ENCODE data around the gene WIPI1. TPM values are rescaled to one million over a fixed set of nuclear protein-coding genes. Genes with fewer than 3 reads are reported as not detected.

The WIPI1 gene
- total RNA-seq, 1 experiment from 2014 or later, result 32.8 TPM

DNA sequence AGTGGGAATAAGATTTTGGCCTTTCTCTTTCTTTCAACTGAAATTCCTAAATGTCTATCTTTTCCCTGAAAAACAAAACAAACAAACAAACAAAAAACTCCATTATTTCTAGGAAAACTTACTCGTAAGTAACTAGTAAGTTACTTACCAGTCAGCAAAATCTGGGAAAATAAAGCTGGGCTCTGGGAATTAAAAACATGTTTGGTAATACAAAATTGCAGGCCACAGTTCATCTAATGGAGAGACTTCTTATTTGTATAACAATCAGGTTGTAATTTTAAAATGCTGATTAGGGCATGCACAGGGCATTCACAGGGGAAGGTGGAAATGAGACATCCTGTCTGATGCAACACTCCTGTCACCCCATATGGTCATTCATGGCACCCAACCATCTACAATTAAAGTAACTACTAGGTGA, 3.8 kb upstream of the WIPI1 start:
- no peak for DNase-seq (ENCODE audit: low spot score)

DNA sequence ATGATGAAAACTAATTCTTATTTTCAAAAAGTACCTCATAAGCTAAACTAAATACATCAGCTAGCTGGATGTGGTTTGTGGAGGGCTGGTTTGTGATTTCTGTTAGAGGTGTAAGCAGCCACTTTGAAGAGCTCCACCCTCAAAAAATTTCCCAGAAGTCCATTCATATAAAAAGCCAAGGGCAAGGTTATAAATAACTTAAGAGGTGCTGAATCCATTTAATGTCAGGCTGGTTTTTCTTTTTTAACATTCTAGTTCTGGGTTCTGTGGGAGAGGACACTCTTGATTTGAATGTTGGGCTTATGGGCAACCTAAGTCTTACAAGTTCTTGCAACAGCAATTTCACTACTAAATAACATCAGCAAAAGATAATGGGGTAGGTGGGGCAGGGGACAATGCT, 3.4 kb upstream of the WIPI1 start:
- no peak for DNase-seq (ENCODE audit: low spot score)

DNA sequence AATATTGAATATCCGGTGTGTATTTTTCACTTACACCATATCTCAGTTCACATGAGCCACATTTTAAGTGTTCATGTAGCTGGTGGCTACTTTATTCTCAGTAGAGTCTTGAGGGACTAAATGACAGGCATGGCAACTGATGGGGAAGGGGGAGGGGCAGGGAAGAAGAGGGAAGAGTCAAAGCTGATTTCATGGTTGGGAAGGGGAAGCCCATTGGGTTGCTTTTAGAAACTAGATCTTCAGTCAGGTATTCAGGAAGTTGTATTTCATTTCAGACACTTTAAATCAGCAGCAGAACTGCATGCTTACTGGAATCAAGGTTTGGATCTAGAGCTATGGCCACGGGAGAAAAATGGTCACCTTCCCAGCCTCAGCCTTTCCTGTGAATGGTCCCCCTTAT, 2.9 kb upstream of the WIPI1 start:
- no peak for DNase-seq (ENCODE audit: low spot score)

DNA sequence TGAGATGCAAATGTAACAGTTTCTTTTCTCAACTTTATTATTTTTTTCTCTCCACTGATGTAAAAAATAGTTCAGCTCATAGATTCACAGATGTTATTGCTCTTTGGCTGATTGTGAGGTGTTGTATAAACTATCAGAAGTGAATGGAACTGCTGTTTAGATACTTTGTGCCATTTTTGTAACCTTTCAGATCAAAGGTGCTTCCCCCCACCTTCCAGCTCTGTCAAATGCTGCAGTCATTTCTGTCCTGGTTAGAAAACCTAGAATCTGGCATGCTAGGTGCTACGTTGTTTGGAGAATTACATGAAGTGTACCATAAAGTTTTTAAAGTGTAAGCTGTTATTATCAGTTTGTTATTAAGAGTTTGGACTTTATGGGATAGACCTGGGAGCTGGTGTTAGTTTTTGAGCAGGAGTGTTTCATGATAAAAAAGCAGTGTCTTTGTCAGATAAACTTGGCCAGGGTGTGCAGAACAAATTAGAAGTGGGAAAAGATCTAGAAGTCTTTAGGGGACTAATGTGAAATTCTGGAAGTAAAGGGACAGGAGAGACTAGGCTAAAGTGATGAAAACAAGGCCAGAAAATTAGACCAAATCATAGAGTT, 1.8 kb upstream of the WIPI1 start:
- no peak for DNase-seq (ENCODE audit: low spot score)

DNA sequence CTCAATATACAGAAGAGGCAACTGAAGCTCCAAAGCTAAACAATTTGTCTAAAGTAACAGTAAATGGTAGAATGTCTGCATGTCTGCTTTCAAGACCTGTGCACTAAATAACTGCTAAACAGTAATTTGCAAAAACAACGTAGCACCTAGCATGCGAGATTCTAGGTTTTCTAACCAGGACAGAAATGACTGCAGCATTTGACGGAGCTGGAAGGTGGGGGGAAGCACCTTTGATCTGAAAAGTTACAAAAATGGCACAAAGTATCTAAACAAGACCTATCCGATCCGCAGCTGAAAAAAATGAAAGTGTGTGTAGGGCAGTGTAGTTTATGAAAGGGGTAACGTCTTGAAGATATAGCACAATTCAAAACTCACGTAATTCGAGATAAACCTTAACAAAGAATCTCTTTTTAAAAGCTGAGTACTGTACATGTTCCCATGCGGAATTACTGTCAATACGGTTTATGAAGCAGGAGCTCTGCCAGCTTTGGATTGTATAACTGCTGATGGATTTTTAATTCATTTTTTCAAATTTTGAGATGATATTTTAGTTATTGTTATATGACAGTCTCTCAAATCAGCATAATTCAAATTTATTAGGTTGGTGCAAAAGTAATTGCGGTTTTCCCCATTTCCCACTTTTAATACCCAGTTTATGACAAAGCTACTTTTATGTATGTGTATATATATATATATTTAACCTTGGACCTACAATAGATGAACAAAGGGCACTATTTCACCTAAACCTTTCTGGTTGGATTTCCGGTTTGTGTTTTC, 1.2 kb upstream of the WIPI1 start:
- DNase-seq (ENCODE audit: low spot score), result no peak

DNA sequence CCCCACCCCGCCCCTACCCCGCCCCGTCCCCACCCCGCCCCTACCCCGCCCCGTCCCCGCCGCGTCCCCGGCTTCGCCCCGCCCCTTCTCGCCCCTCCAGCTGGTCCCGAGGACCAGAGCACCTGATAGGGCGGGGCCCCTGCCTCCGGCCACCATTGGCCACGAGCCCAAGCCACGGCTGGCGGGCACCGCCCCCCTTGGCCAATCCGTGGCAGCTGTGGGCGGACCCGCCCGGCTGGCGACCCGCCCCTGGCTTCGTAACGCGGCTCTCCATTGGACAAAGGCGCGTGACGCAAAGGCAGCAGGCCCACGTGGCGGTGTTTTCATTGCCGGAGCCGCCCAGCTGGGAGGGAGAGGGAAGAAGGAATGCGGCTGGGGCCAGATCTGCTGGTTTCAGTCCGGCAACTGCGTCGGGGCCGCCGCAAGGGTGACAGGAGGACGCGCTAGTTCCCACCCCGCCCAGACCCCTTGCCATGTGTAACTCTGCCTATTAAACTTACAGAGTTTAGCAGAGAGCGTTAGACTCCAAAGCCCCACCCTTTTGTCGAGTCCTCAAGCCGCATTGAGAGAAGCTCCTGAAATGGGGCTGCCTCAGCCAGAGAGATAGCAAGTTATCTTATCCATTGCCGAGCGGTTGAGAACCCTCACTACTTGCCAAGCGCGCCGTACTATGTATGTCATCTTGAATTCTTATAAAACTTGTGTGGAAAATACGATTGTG, 403 bp upstream of the WIPI1 start:
- DNase-seq (ENCODE audit: low spot score), result peak; percentile 94

DNA sequence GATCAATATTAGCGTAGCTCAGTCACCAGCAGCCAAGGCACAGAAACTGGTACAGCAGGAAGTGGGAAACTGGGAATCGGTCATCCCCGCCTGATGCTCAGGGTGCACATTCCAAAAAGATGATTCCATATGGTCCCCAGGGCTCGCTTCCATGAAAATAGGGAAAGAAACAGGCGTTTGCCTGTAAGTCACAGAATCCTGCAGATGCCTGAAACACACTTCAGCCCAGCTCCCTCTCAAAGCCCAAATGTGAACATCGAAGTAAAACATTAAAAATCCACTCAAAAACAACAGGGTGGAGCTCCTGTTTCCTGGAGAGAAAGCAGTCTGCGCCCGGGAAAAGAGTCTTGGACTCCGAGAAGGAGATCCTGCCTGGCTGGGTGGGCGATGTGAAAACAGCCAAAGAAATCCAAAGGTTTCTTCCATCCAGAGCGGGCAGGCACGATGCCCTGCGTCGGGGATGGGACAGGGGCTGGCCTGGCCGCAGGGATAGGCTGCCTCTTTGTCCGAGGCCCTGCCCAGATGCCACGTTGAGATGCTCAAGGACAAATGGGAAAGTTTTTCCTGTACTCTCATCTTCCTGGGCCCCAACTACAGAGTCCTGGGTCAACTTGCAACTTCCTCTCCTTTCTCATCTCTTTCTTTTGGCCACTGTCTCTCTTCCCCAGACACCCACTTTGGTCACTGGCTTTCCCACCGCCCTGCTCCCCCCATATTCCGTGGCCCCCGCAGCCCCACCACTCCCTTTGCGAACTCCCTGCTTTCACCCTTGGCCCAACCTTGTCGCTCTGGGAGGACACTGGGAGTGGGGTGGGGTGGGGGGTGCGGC, 743 bp downstream of the WIPI1 start:
- DNase-seq (ENCODE audit: low spot score), result peak; percentile 86

DNA sequence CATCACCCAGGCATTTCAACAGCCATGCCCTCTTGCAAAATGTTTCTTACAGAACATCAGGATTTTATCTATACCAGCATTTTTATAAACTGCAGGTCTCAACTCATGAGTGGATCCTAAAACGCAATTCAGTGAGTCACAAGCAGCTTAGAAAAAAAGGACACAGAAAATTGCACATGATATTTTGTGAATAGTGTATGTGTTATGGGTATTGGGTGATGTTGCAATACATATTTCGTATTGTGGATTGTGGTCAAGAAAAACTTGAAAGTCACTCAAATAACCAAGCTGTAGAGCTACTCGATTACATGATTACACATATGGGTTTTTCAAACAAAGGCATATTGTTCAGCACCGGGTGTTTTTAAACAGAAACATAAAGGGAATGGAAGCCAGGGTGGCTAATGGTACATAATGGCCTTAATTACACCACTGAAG, 1.4 kb downstream of the WIPI1 start:
- DNase-seq (ENCODE audit: low spot score), result no peak

DNA sequence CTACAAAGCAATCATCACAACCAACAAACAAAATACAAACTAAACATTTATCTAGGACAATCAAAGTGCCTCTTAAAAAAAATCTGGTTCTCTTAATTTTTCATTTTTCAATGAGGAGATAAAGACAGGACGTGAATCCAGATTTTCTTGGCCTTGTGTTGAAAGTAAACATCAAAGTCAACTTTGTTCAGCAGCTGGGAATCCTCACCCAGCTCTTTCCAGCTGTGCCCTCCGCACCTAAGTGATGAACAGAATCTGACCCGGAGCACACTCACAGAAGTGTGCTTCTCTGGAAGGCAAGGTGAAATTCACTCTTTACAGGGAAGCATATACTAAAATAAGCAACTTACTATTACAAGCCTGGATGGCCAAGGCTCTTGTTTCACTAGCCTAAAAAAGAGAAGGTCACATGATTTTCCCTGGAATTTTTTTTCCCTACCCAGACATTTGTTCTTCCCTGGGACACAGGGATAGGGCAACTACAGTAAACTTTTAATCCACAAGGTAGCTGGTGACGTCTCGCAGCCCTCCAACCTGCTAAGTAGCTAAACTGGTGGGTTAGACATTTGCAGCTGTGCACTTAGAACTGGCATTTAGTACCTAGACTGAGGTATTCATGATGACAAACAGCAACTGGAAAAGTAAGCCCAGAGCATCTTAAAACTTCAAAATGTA, 3.2 kb downstream of the WIPI1 start:
- DNase-seq (ENCODE audit: low spot score), result no peak

DNA sequence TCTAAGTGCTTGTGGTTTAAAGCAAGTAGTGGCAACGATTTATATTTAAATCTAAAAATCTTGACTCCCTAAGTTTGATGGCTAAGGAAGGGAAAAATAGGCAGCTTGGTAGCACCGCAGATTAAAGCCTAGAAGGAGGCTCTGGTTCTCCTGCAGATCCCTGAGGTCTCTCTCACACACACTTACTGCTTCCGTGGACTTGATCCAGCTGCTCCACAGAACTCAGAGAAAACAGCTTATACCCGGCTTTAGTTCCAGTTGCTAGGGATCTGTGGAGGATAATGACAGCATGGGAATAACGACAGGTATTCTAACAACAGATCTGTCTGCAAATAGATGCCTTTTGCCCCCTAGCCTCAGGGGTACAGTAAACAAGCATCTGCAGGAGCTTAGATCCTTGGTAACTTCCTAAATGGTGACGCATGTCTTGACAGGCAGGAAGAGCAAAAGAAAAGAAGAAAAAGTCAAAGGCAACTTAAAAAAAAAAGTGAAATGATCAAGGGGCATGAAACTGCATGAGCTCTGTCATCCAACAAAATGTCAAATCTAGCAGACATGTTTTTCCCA, 4.5 kb downstream of the WIPI1 start:
- no peak for DNase-seq (ENCODE audit: low spot score)

DNA sequence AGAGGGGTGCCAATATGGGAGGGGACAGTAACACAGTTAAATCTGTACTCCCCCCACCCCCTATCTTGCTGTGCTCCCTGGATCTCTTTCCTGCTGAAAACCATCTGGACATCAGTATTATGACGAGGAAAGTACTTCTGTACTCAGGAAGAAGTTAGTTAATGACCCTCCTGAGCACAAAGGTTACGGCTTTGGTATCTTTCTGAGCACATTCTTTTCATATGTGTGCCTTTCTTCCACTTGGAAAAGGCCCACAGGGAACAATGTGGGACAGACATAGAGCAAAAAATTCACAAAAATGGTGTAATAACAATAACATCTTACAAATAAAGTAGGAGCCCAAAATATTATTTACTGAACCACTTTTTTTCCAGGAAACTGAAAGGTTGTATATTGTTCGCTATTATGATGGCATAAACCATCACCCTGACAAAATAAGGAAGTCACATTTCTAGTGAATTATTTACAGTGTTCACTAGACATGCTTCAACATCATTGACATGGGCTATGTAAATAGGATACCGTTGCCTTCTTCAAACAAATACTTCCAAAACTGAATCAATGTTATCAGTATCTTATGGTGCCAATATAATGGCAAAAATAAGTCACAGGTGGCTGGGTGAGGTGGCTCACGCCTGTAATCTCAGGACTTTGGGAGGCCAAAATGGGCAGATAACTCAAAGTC, 5.5 kb downstream of the WIPI1 start:
- DNase-seq (ENCODE audit: low spot score), result no peak

DNA sequence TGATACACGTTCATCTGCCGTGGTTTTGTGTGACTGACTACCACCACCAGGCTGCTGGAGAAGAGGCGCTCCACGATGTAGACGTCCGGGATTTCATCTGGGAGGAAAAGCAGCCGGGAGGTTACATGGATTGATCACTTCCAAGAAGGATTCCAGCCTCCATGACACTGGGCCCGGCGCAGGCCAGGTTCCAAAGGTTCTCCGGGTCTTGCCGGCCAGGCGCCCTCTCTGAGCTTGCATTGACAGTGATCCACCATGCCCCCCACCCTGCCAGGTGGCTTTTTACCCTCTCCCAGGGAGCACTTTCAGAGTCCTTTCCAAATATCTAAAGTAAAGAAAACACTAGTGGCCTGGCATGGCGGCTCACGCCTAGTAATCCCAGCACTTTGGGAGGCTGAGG, 6.5 kb downstream of the WIPI1 start:
- DNase-seq (ENCODE audit: low spot score), result no peak

DNA sequence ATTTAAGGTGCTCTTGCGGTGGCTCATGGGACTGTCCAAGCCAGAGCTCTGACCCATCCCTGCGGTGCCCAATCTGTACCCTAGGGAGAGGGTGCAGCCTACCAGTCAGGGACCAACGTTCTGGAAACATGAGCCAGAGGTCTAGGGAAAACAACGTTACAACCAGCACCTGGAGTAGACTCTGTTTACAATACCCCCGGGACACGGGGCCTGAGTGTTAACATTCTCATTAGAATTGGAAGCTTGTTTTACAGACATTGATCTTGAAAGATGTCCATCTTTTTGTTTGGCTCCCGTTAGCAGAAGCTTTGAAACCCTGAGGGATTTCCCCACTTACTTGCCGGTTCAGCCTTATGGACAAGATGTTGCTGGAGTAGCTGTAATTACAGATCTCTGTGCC, 6.9 kb downstream of the WIPI1 start:
- DNase-seq (ENCODE audit: low spot score), result no peak

DNA sequence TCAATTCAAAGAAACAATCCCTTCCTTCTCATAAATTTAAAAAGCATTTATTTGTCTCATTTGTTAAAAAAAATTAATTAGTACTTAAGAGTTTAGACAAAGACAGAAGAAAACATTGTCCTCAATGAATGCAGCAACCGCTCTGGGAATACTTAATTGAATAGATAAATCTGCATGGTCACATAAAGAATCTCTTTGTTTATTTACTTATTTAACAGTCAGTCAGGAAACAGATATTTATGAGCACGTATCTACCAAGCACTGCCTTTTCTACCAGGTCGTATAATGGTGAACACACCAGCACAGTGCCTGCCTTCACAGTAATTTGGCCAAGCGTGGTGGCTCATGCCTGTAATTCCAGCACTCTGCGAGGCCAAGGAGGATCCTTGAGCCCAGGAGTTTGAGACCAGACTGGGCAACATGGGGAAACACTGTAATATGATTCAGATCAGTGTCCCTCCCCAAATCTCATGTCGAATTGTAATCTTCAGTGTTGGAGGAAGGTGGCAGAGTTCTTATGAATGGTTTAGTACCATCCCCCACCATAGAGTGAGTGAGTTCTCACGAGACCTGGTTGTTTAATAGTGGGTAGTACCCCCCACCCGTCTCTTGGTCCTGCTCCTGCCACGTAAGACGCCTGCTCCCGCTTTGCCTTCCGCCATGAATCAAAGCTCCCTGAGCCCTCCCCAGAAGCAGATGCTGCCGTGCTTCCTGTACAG, 8.1 kb downstream of the WIPI1 start:
- no peak for DNase-seq (ENCODE audit: low spot score)

DNA sequence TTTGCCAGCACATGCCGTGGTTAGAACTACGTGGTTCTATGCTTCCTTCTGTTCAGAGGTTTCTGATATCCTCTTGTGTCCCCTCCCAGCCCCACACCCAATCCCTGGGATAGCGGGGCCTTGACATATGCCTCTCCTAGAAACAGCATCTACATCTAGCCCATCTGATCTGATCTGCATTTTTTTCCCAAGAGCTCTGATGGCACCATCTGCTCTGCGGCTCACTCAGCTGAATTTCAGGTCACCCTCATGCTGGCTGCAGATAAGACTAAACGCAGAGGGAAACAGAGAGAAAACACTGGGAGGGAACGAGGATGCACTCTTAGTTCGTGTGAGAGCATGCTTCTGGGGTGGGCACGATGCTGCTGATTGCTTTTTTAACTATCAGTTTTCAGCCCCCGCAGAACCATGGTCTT, 10.7 kb downstream of the WIPI1 start:
- DNase-seq (ENCODE audit: low spot score), result no peak

DNA sequence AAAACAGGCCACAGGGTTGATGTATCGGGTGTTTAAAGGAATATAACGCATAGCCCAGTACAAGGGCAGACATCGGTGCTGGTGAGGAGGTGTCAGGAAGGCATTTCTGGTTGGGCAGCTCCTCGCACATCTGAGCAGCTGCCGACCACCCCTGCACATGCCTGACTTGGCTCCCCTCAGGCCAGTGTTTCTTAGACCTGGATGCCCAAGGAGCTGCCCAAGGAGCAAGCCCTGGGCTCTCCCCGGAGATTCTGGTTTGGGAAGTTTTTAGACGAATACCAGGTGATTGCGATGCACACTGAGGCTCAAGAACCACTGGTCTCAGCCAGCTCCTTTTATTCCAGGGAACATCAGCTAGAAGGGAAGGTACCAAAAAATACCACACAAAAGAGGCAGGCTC, 11.6 kb downstream of the WIPI1 start:
- DNase-seq (ENCODE audit: low spot score), result no peak

DNA sequence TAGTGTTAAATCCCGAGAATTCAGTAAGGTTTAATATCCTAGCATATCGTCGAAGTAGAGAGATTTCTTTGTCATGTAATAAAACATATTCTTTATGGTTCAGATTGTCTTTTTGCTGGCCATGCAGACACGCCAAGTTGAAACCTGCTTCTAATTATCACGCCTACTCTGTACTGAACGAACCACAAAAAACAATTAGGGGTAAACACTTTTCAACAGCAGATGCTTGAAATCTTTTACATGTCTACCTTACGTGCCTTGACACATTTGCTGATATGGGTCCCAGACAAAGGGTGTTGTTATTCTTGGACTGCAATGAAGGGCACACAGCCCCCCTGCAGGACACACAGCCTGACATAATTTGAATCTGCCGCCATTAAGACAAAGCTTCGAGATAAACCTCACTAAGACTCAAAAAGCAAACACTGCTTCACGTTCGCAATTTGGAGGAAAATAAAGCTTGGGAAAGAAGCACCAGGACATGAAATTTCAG, 13.3 kb downstream of the WIPI1 start:
- DNase-seq (ENCODE audit: low spot score), result no peak

DNA sequence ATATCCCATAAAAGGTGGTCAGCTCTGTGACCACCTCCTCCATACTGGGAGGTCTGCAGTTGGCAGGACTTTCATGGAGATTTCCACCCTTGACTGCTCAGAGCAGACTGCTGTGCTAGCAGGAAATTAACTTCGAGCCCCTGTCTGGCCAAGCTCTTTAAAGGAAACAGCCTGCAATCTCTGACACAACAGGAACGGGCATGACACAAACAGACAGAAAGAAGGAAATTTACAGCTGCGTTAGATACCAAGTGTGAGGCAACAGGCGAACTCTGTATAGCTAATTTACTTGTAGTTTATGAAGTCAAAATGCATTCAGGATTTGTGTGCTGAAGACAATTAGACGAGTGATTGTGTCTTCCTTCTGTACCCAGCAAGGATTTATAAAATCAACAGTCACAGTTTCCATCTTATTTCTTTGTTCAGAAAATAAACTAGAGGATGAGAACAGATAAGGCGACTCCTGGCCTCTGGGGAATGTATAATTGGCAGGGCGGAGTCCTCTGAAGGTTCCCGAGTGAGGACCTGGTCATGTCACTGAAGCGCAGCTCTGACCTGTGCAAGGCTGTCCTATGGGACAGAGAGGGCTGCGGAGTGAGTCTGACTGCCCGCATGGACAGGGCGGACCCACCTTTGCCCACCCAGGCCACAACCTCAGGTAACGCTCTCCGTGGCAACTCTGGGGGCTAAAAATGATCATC, 16.1 kb downstream of the WIPI1 start:
- DNase-seq (ENCODE audit: low spot score), result no peak

DNA sequence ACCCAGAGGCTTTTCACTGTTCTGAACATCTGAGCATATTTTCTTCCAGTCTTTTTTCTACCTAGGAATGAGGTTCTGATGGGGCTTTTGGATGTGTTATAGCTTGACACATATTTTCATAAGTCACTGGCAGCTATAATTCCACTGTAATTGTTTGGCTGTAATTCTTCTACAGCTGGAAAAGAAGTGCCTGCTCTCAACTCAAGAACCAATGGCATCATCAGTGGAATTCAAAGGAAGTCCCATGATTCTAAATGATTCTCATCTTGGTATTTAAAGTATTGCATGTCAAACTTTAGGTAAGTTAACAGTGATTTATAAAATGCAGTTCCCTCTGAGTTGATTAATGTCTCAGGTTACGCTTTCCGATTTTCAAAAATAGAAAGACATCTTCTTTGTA, 16.8 kb downstream of the WIPI1 start:
- no peak for DNase-seq (ENCODE audit: low spot score)
